ENCODE measurements around the gene HBP1. TPM values are rescaled to one million over a fixed set of nuclear protein-coding genes. Genes with fewer than 3 reads are reported as not detected.
"Not testable (repeated sequence)": the region's sequence is repeated elsewhere in the genome, so short reads cannot be mapped to it uniquely, and the experiment has no call there.

The HBP1 gene
- total and polyA plus RNA-seq, 2 experiments from 2014 or later: 36.0 to 52.8 TPM

- TF ChIP-seq REST (IDR thresholded peaks at IDR 0.05; ENCODE audit: unreplicated experiment) (no peak), POLR2AphosphoS5 (IDR thresholded peaks at IDR 0.05; ENCODE audit: low read depth) (no peak), CREB1 (CRISPR knock-in tag; IDR thresholded peaks at IDR 0.05; ENCODE audit: low read depth) (no peak), ETS1 (IDR thresholded peaks at IDR 0.05) (no peak), JUNB (IDR thresholded peaks at IDR 0.05; ENCODE audit: unreplicated experiment) (no peak)
These were observed 35.4 kb upstream of the HBP1 start (continued) for GRCh38 chr7:107133396-107133795.

GRCh38 chr7:107138696-107139420 lies 29.9 kb upstream of the HBP1 start:
- no peaks in the 10 kb centered on the region for H3K9me3 Mint-ChIP-seq
- 0 out of 2 replicates have a peak, but pooled peaks cover 3% of the 10 kb centered on the region for H3K4me1 ChIP-seq (ENCODE audit: insufficient read depth)
- no peaks in the 10 kb centered on the region for H3K79me2 ChIP-seq (replicated peaks; ENCODE audit: insufficient read depth)
- no peaks in the 10 kb centered on the region for H3K9me2 ChIP-seq (ENCODE audit: insufficient read depth)
- no peaks in the 10 kb centered on the region for H4K20me1 ChIP-seq (replicated peaks; ENCODE audit: insufficient read depth)
- DNase-seq (ENCODE audit: low spot score) (no peak), ATAC-seq (no peak)
- no peaks in the 10 kb centered on the region for H3K36me3 ChIP-seq (ENCODE audit: insufficient read depth)
- H3K4me3 ChIP-seq: no peak overlapping the region
- H3F3A ChIP-seq (replicated peaks; ENCODE audit: low read depth): no peaks in the 10 kb centered on the region
- H3K4me2 ChIP-seq: no peak overlapping the region
- peaks cover 4% of the 10 kb centered on the region; the same call in 1 of the 3 replicates for H3K36me3 Mint-ChIP-seq (ENCODE audit: low read depth)
- H3K27me3 ChIP-seq (ENCODE audit: insufficient read depth): no peaks in the 10 kb centered on the region
- no peaks in the 10 kb centered on the region for H3K27me3 Mint-ChIP-seq (ENCODE audit: insufficient read depth, low read depth, poor library complexity)
- no peak overlapping the region for H3K4me3 Mint-ChIP-seq
- peaks cover 4% of the 10 kb centered on the region; the same call in 2 of the 3 replicates for H3K4me1 Mint-ChIP-seq
- H3K27ac ChIP-seq (ENCODE audit: low read depth): no peak overlapping the region
- no peak overlapping the region for H3K27ac Mint-ChIP-seq
- H2AFZ ChIP-seq: no peak overlapping the region
- TF ChIP-seq EZH2 (IDR thresholded peaks at IDR 0.05; ENCODE audit: low read depth, unreplicated experiment) (no peak), CTCF (conservative IDR thresholded peaks at IDR 0.05; ENCODE audit: low read depth in 2 of 2) (no peak), NANOG (IDR thresholded peaks at IDR 0.05; ENCODE audit: borderline replicate concordance) (no peak), ETS1 (IDR thresholded peaks at IDR 0.05) (no peak), CREB1 (CRISPR knock-in tag; IDR thresholded peaks at IDR 0.05; ENCODE audit: low read depth) (no peak), JUNB (IDR thresholded peaks at IDR 0.05; ENCODE audit: unreplicated experiment) (no peak), ZNF114 (CRISPR knock-in tag; IDR thresholded peaks at IDR 0.05) (no peak), POLR2AphosphoS5 (IDR thresholded peaks at IDR 0.05; ENCODE audit: low read depth) (no peak)

GRCh38 chr7:107143875-107144274 lies 24.9 kb upstream of the HBP1 start:
- H3K4me2 ChIP-seq; H3K9me3 Mint-ChIP-seq; H4K20me1 ChIP-seq (replicated peaks; ENCODE audit: insufficient read depth); H3K4me3 Mint-ChIP-seq; H3K27me3 ChIP-seq (ENCODE audit: insufficient read depth); H3K9me2 ChIP-seq (ENCODE audit: insufficient read depth); ATAC-seq; H2AFZ ChIP-seq; DNase-seq (ENCODE audit: low spot score); H3K4me3 ChIP-seq; H3K36me3 Mint-ChIP-seq (ENCODE audit: low read depth); H3F3A ChIP-seq (replicated peaks; ENCODE audit: low read depth); H3K27ac ChIP-seq (ENCODE audit: low read depth); H3K36me3 ChIP-seq (ENCODE audit: insufficient read depth); H3K79me2 ChIP-seq (replicated peaks; ENCODE audit: insufficient read depth); H3K27me3 Mint-ChIP-seq (ENCODE audit: insufficient read depth, low read depth, poor library complexity); H3K27ac Mint-ChIP-seq: not testable (repeated sequence)
- H3K4me1 ChIP-seq (ENCODE audit: insufficient read depth): peaks cover 28% of the 10 kb centered on the region
- H3K4me1 Mint-ChIP-seq: peaks cover 22% of the 10 kb centered on the region; the same call in 2 of the 3 replicates
